Islet precursor cell (in vitro differentiated cells): ENCODE results near the gene ROBO2.

Source experiments
- DNase-seq: peaks from one replicate; pipeline ENCODE4 v3.0.0-alpha.2; 2018

ROBO2 gene

DNA sequence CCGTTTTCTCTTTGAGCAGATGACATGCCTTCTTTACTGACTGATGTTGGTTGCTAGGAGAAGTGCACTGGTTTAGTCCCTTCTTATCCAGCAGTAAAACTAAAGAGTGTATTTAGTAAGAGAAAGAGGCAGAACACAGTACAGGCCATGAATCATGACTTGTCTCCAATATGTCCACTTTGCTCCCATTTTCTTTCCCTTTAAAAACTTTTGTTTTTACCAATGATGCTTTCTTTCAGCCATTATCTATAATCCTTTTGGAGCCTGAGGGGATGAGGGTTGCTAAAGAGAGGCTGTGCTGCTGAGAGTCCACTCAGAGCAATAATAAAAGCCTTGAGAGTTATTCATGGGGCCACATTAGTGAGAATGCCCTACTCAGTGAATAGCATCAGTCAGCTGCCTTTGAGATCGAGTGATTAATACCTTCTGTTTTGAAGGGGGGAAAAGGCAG lies 12.2 kb downstream of the ROBO2 start:
- peak; percentile 62 for DNase-seq

DNA sequence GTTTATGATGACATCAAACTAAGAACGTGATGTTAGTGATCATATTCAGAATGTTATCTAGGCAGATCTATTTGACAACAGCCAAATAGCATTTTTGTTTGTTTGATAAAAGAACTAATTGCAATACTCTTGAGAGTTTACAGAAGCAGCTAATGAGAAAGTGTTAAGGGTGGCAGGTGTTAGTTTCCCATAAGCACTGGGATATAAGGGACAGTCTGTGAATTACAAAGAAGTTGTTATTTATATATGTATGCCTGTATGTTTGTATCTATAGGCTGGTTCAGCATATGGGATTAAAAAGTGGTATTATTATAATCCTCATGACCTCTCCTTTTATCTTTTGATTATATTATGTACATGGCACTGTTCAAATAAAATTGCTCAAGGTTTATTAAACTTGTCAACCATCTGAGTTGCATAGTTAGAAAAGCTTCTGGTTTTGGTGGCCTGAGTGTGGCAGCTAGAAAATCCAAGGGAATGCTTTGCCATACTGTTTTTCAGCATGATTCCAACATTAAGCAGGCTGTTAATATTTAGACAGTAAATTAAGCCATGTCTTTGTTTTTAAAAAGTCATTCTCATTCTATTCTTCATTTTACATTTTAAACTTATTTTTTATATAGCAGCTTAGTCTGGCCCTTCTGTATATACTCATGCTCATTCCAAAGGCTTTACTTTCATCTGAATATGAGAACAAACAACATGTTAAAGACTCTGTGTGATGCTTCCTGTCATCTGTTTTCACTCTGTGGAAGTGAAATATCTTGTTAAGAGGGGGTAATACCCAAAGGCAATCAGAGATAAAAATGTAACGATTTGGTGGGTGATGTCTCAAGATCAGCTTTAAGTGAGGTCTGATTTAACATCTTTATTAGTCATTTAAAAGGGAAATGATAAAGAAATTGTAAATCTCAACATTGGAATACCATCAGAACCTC lies 13.1 kb downstream of the ROBO2 start:
- no peak for DNase-seq

DNA sequence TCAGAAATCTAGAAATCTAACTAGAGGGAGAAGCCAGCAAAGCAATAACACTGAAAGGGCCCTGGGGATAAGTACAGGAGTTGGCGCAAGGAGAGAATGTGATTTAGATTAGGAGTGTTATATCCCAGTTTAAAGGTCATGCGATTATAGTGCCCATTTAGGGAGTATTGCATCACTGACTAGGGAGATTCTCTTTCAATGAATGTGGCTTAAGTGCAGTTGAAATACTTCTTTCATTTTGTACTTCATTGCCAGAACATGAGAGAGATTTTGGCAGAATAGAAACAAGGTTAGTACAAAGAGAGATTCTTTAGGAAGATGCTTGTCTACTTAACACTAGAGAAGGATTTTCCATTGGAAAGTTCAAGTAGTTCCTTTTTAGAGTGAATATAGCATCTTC lies 13.9 kb downstream of the ROBO2 start:
- DNase-seq, result no peak

DNA sequence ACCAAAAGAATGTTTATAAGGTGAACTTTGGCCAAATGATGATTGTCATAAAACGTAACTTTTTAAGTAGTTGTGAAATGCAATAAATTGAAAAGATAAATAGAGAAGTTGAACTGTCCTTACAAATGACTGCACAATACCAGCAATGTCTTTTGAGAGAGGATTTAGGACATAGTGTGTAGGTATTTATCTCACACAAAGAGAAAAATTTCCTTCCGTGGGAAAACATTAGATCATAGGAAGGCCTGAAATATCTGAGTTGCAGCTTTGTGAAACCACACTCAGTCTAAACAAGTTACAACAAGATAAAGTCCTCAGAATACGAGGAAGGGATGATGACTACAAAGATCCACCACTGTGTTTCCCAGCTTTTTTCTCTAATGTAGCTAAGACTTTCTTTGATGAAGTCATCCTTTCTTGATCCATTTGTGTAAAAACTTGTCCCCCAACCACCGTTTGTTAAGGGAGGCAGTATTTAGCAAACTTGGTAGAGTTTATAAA lies 16.0 kb downstream of the ROBO2 start:
- DNase-seq, result no peak

DNA sequence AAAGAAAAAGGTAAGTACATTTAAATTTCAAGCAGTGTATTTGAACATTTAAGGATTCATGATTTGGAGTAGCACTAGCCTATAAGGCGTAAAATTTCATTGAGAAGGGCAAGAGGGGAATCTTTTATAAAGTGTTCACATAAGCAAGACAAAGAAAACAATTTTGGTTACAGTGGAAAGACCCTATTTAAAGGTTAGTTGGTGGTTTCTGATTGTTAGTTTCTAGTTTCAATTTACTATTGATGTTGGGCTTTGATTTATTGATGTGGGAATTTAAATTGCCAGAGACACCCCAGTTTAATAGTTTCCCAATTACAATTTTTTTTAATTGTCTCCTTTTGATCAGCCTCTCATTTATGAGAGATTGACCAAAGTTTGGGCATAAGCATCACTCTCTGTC lies 19.5 kb downstream of the ROBO2 start:
- DNase-seq, result no peak

DNA sequence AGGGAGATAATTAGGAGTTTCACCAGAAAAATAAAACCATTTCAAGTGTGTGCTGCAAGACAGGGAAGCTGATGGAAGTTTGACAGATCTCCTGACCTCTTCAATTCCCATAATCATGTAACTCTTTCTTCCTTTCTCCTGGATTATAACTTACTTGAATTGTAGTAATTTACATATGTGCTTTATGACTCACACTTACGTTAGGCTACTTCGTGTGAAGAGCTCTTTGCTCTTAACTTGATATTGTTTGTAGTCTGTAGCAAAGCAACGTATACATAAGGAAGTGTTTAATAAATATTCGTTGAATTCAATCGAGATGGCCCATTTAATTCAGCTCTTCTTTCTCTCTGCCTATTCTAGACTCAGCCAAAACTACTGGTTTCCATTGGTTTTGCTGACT lies 23.5 kb downstream of the ROBO2 start:
- DNase-seq, result no peak

DNA sequence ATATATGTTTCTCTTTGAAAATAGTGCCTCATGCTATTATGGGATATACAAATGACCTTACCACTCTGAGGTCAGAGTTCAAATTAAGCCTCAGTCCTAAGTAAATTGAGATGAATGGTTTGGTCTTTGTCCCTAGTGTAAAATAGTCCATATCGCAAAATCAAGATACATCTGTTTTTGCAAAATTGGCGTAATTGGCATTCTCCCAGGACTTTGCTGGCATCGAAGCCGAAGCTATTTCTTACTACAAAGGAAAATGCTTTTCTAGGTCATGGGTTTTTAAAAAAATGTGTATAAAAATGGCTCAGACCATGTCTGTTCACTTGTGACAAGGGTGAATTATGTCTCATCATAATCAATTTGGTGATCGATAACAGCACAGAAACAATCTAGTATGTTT lies 25.9 kb downstream of the ROBO2 start:
- DNase-seq, result no peak

DNA sequence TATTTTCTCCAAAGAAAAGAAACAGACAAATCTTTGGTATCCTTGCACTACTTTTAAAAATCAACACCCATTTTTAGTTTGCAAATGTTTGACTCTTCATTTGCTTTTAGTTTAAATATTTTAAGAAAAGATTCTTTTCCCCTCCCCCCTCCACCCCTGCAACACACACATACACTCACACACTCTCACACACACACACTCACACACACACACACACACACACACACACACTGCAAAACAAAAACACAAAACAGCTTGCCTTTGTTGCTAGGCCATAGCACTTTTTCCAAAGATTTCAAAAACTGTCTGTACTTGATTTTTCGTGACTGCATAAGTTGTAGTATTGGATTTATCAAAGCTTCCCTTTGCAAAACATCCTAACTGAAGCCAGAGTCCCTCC lies 26.9 kb downstream of the ROBO2 start:
- DNase-seq, result no peak

DNA sequence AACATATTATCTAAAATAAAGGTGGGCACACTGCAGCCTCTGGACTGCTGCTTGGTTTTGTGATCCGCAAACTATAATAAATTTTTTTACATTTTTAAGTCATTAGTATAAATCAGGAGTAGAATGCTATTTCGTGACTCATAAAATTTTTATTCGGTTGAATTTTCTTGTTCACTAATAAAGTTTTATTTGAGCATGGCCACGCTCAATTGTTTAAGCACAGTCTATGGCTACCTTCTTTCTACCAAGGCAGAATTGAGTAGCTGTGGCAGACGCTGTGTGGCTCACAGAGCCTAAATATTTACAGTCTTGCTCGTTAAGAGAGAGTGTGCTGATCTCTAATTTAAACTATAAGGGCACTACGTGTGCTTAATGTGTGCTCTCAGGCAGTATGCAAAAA lies 28.9 kb downstream of the ROBO2 start:
- no peak for DNase-seq

DNA sequence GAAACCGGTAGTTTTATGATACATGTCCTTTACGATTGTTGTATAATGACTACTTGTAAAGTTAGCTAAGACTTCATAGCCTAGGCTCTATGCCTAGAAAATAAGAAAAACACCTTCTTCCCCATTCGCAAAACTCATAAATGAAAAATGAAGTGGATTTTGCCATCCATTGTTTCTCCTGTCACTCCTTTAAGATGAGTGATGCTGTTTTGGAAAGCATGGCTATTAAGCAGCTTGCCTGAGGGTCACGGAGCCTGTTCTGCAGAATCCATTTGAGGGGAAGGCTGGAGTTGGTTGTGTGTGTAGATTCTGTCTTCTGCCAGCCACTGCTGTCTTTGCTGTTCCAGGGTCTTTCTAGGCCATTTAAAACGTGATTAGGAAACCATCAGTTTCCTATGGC lies 31.5 kb downstream of the ROBO2 start:
- no peak for DNase-seq

DNA sequence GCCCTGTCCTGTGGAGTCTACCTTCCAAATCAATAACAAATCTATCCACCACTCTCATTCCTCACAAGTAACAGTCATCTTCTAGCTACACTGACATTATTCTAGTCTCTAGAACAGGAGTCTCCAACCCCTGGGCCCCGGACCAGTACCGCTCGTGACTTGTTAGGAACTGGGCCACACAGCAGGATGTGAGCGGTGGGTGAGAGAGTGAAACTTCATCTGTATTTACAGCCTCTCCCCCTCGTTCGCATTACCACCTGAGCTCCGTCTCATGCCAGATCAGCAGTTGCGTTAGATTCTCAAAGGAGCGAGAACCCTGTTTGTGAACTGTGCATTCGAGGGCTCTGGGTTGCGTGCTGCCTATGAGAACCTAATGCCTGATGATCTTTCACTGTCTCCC lies 31.9 kb downstream of the ROBO2 start:
- DNase-seq, result no peak

DNA sequence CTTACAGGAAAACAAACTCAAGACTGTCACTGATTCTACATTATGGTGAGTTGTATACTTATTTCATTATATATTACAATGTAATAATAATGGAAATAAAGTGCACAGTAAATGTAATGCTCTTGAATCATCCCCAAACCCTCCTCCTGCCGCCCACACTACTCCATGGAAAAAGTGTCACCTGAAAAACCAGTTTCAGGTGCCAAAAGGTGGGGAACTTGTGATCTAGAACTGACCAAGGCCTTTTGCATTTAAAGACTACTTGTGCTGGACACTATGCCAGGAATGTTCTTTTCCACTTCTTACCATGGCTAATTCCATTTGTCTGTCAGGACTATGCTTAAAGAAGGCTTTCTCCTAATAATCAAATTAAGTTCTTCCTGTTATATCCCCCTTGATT lies 32.3 kb downstream of the ROBO2 start:
- DNase-seq, result no peak

DNA sequence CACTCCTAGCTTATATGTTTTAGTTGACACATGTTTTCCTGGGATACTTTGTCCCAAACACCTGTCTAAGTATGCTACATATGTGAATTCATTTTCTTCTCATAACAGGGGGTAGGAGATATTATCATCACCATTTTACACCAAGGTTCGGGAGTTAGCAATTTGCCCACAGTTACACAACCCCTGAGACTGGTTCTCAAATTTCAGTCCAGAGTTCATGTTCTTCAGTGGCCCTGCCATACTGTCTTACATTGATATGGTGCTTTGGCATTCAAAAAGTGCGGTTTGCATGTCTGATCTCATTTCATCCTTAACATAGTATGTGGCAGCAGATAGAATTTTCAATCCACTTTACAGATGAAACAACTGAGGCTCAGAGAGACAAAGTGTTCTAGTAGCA lies 38.4 kb downstream of the ROBO2 start:
- DNase-seq, result no peak

DNA sequence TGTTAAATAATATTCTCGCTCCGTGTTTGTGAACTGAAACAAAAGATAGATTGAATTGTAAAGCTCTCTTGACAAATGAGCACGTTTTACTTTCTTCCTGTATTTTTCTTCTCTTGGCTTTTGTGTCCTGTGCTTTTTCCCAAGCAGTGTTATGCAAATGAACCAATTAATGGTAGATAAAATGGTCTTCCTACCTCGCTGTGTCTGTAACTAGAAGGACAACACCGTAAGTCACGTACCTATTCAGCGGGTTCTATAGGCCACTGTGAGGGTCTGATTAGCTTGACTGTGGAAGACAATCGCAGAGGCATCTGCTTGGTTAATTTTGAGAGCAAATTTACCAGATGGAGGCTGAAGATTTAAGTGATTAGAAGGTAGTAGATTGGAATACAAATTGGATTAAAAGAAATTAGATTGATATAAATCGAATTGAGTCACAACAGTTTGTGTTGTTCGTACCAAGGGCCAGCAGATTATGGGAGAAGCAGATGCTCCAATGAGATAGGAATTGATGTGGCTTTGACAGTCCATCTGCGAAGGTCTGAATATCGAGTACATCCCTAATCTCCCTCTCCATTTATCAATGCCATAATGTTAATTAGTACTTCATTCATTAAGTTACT lies 40.2 kb downstream of the ROBO2 start:
- DNase-seq, result no peak

DNA sequence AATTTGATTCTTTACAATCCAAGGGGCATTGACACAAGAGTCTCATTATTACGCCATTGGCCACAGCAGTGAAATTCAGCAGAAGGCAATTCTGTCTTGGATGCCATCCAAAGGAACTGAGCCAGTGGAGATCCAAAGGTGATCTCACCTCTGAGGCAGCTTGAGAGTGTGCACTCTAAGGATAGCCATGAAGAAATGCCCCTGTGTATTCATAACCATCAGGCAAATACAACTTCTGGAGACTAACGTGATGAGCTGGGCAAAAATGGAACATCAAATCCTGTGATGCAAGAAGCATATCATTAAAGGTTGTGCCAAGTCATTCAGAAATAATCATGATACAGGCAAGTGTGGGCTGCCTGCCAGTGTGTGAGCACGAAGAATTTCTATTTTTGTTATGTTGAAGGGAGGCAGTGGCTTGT lies 41.4 kb downstream of the ROBO2 start:
- no peak for DNase-seq

DNA sequence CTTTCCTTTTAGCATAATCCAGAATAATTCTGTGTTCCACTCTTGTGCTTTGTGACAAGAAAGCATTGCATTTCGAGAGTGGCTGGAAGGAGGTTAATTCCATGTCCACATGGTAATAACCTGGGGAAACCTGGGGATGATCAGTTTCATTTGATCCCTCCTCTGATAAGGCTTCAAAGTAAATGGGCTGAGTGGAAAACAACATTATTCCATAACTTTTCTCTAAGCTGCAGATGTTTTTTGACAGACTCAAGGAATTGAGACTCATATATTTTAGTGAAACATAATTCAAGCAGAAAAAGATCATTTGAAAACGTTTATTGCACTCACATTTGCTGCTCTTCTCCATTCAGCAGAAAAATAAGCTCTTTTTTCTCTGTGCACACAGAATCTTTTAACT lies 44.6 kb downstream of the ROBO2 start:
- DNase-seq, result no peak

DNA sequence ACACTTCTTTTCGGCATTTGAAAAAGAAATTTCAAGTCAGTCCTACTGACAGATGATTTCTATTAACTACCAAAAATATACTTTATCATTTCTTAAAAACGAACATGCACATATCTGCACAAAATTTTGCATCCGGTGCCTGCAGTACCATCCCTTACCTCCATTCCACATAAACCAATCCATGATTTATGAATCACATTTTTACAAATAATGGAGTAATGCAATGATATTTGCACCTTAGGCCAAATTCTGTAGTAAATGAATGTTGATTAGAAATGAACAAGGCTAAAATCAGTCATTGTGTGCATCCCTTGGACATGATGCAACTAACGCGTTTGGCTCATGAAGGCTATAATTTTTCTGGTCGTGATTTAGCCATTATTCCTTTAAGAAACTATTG lies 46.5 kb downstream of the ROBO2 start:
- DNase-seq, result no peak

DNA sequence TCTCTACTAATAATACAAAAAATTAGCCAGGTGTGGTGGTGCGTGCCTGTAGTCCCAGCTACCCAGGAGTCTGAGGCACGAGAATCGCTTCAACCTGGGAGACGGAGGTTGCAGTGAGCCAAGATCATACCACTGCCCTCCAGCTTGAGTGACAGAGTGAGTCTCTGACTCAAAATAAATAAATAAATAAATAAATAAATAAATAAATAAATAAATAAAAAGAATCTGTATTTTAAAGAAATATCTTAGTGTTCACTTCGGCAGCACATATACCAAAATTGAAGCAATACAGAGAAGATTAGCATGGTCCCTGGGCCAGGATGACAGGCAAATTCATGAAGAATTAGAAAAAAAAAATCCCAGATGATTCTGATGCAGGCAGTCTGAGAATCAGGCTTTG lies 51.9 kb downstream of the ROBO2 start:
- DNase-seq, result no peak

DNA sequence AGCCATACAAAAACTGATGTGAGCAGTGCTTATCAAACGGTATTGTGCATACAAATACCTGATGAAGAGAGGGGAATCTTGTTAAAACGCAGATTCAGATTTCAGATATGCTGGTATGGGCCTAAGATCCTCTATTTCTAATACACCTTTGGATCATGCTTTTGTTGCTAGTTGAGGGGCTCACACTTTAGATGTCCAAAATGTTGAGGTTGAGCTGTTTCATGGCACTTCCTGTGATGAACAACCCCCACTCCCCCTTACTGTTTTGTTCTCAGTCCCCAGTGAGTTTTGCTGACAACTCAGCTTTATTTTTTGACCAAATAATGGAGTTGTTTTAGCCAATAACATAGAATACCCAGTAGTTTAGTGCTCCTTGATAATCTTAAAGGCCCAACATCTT lies 53.2 kb downstream of the ROBO2 start:
- DNase-seq, result no peak

DNA sequence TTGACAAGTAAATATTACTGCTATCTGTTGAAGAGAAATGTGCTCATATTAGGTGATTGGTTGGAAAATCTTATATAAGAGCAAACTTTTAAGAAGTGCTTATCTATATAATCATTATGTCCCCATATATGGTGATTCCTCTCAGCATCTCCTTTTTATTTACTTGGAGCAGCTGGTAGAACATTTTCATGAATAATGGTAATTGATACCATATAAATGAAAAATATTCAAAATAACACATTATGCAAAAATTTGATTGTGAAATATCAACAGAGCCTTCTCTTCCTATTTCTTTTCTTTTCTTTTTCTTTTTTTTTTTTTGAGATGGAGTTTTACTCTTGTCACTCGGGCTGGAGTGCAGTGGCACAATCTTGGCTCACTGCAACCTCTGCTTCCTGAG lies 56.2 kb downstream of the ROBO2 start:
- no peak for DNase-seq

DNA sequence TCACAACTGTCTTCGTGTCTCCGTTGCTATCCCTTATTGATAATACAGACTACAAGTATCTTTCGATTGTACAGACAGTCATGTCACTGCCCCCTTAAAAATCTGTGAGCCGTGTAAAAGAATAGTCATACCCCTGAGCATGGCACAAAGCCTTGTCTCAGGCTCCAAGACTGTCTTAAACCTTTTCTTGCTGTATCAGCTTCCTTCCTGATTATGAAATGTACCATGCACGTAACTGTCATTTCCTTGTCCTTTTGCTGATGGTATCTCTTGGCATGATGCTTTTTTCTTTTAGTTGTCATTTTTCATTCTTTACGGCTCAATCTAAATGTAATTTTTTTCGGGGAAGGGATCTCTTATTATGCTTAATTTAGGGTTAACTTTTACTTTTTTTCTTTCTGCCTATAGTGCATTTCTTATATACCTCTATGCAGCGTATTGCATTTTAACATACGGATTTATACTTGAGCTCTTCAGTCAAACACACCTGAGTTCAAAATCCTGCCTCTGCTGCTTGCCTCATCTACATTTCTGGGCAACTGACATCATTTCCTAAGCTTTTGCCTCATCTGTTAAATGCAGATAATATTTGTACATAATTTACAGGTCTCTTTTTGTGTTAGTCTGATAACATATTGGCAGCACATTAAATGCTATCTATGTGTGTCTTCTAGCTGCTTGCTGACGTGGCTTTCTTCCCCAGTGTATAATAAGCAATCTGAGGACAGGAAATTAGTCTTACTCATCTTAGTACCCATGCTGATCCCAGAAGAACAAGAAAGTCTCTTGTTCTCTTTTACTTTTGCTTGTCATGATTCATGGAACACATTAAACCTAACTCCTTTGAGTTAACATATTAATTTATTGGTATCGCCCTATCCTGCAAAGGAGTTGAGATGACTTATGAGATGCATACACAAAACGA lies 57.3 kb downstream of the ROBO2 start:
- no peak for DNase-seq

DNA sequence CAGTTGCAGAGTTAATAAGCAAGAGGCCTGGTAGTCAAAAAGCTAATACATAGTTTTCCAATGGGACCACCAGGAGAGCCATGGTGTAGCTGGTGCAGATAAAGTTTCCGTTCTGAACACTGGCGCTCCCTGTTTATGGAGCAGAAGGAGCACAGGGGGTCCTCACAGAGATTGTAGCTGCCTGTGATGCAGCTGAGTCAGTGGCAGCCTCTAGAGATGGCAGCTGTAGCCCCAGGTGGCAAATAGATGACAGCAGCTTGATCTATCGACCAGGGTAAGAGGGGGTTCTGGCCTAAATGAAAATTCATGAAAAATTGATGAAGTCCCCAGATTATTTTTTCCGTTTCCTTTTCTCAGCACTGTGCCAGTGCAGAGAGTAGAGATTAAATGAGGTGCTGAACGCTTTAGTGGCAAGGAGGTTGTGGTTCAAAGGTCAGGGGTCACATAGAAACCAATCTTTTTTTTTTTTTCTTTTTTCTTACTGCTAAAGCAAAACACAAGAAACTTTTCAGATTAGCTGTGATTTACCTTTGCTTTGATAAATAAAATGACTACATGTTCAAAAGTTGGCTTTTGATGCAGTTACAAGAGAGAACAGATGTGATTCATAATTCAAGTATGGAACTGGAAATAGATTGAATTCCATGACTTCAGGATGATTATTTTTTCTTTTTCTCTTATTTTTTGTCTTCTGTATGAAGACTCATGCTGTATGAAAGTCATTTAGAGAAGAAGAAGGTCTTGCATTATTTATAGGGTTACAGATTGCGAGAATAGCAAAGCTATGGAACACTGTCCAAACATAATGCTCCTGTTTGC lies 63.3 kb downstream of the ROBO2 start:
- no peak for DNase-seq
